ENCODE data around the gene SRSF6. TPM values are rescaled to one million over a fixed set of nuclear protein-coding genes. Genes with fewer than 3 reads are reported as not detected.

The SRSF6 gene
- total and polyA plus RNA-seq, 2 of the 4 experiments (the other 2 are of a cell fraction) = 72.4 to 134 TPM

DNA sequence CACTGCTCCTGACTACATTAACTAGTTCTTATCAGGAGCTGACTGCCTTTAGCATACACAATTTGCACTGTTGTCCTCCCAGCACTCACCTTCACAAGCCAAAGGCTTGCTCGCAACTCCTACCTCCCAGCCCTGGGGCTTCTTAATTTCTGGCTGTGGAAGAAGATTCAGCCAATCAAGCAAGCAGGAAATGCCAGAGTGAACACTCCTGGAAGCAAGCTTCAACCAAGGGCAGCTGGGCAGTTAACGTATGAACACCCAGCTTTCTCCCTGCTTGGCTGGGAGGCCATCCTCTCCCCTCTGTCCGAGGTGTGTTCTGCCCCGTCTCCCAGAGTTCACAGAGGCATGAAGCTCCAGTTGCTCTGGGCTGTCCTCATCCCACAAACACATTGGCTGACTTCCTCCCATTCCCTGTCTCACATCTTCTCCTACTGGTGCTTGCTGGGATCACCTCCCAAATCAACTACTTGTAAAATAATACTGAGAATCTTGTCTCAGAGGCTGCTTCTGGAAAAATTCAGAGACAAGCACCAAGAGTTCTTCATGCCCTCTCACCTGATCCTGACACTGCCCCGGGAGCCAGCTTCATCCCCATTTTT lies 15.3 kb upstream of the SRSF6 start:
- Histone ChIP-seq H3K79me1 (ENCODE audit: low read depth in 1 of 2, low read length in 2 of 2) (no peaks in the 10 kb centered on the region), H3K56ac (ENCODE audit: extremely low read depth, insufficient read depth, low read length) (no peak overlapping the region), H4K91ac (ENCODE audit: insufficient read depth, low read depth, low read length) (no peak overlapping the region), H4K8ac (ENCODE audit: low read depth in 2 of 2, low read length in 2 of 2) (no peak overlapping the region), H2AK5ac (ENCODE audit: low read depth, low read length) (no peak overlapping the region), H3K4me3 (ENCODE audit: insufficient read depth, low read depth, low read length) (no peak overlapping the region), H3K4ac (ENCODE audit: low read depth, low read length) (no peak overlapping the region), H3K23ac (ENCODE audit: low read depth, low read length) (no peak overlapping the region), H3K4me1 (ENCODE audit: control insufficient read depth, insufficient read depth, low read length) (no peaks in the 10 kb centered on the region), H3K36me3 (ENCODE audit: control insufficient read depth, insufficient read depth, low read length) (no peaks in the 10 kb centered on the region), H3K9me1 (ENCODE audit: insufficient read depth, low read length) (no peaks in the 10 kb centered on the region), H2BK20ac (ENCODE audit: low read depth, low read length) (no peak overlapping the region), H2BK120ac (ENCODE audit: low read depth, low read length) (no peak overlapping the region), H3K27me3 (ENCODE audit: control insufficient read depth, insufficient read depth, low read length) (peaks cover 2% of the 10 kb centered on the region), H4K5ac (ENCODE audit: low read depth, low read length) (no peak overlapping the region), H2AK9ac (replicated peaks; ENCODE audit: low read depth, low read length, poor library complexity) (peak overlapping the region; percentile 65), H3K9ac (ENCODE audit: low read depth, low read length) (no peak overlapping the region), H2BK5ac (ENCODE audit: low read depth, low read length, poor library complexity, severe bottlenecking) (no peak overlapping the region), H3K14ac (replicated peaks; ENCODE audit: low read depth, low read length) (no peak overlapping the region), H3K4me2 (ENCODE audit: low read depth, low read length) (no peak overlapping the region), H3K18ac (ENCODE audit: low read depth, low read length) (no peak overlapping the region), H2AFZ (replicated peaks; ENCODE audit: low read length, poor library complexity) (peak overlapping the region; percentile 81), H3K27ac (ENCODE audit: insufficient read depth, low read length) (no peak overlapping the region), H3K9me3 (ENCODE audit: control insufficient read depth, insufficient read depth, low read length) (no peaks in the 10 kb centered on the region), H4K20me1 (ENCODE audit: insufficient read depth, low read length) (no peaks in the 10 kb centered on the region), H2BK15ac (ENCODE audit: low read depth, low read length) (no peak overlapping the region)
- 40% methylated on average over 1 of the region's 5 CpGs; no CpG with 5 or more reads in 1 of the 2 experiments for whole genome bisulfite sequencing, 2 experiments (ENCODE audit: extremely low coverage in 2 of 2, insufficient read length in 1 of 2)
- peak; percentile 66 for ATAC-seq (ENCODE audit: low read depth)
- peak; percentile 27 for DNase-seq
- intact Hi-C loops (cut with micrococcal nuclease) (no loop called here), in situ Hi-C loops (cut with MboI; ENCODE audit: low sequenced_read_pairs) (no loop called here), dilution Hi-C loops (cut with HindIII; ENCODE audit: low sequenced_read_pairs, unreplicated experiment) (no loop called here)
- CTCF ChIA-PET = interaction anchor here (0.7 kb wide), 1 partner anchor 402 kb away, joined by 5 read pairs; no protein-coding TSS in a partner anchor
- TF ChIP-seq FOS (IDR thresholded peaks at IDR 0.05; ENCODE audit: low read depth, low read length) (no peak), NFE2L2 (IDR thresholded peaks at IDR 0.05; ENCODE audit: low read depth, low read length) (no peak), MAFK (IDR thresholded peaks at IDR 0.05; ENCODE audit: low read depth, low read length) (no peak), CEBPB (IDR thresholded peaks at IDR 0.05; ENCODE audit: low read depth, low read length) (no peak), CHD1 (IDR thresholded peaks at IDR 0.05; ENCODE audit: low read depth, low read length) (no peak)
- TF ChIP-seq, protein P1, sequence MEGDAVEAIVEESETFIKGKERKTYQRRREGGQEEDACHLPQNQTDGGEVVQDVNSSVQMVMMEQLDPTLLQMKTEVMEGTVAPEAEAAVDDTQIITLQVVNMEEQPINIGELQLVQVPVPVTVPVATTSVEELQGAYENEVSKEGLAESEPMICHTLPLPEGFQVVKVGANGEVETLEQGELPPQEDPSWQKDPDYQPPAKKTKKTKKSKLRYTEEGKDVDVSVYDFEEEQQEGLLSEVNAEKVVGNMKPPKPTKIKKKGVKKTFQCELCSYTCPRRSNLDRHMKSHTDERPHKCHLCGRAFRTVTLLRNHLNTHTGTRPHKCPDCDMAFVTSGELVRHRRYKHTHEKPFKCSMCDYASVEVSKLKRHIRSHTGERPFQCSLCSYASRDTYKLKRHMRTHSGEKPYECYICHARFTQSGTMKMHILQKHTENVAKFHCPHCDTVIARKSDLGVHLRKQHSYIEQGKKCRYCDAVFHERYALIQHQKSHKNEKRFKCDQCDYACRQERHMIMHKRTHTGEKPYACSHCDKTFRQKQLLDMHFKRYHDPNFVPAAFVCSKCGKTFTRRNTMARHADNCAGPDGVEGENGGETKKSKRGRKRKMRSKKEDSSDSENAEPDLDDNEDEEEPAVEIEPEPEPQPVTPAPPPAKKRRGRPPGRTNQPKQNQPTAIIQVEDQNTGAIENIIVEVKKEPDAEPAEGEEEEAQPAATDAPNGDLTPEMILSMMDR (conservative IDR thresholded peaks at IDR 0.05; ENCODE audit: low read depth, low read length) = 0 out of 2 replicates have a peak, but pooled peaks have one; percentile 24
- no TSS peak for BruUV-seq (replicated peaks)
- POLR2A ChIA-PET (ENCODE audit: unreplicated experiment) = interaction anchor here (1.0 kb wide), 1 partner anchor 16 kb away, joined by 4 read pairs; no protein-coding TSS in a partner anchor
